GM15510 (cell line): Measurements from ENCODE around the gene PPP1R2.

Experiments
- POLR2A ChIP-seq: IDR thresholded peaks from 3 replicates; pipeline ENCODE4 v1.6.1; 2011; ENCODE audit warnings: borderline replicate concordance; ENCODE audit not compliant: insufficient read length; ENCODE audit errors: extremely low read depth

Gene PPP1R2

DNA sequence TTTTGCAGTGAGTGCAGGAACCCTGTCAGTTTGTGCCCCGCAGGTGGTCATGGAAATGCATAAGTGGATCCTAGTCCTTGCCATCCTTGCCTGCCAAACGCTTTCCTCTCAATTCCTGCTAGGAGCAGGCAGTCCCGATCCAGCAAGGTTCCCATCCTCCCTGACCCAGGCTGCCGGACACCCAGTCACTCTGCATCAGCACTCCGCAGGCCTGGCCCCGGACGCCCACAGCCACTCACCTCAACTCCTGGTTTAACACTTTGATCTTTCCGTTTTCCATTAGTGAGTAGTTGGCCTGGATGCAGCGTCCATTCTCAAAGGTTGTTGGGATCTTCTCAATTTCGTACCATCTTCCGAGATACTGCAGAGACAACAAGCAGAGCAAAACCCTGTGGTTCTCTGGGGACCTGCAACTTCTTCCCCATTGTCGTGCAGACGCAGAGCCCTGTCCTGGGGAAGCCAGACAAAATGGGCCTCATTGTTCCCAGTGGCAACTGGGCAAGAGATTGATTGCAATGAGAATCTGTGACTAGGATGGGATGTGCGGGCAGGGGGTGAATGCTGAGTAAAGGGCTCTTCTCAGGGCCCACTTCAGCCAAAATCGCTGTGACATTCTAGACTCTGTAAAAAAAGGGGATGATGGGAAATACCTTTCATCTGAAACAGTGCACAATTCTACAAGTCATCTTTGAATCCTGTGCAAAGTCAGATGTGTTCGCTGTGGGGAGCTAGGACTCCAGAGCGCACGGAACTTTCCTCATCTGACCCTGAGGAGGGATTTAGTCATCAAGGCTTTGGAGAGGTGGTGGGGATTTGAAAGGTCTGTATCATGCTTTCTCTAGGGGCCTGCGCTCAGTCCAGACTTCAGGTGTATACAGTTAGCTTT is 30.7 kb upstream of the PPP1R2 start:
- TF ChIP-seq POLR2A = no peak

DNA sequence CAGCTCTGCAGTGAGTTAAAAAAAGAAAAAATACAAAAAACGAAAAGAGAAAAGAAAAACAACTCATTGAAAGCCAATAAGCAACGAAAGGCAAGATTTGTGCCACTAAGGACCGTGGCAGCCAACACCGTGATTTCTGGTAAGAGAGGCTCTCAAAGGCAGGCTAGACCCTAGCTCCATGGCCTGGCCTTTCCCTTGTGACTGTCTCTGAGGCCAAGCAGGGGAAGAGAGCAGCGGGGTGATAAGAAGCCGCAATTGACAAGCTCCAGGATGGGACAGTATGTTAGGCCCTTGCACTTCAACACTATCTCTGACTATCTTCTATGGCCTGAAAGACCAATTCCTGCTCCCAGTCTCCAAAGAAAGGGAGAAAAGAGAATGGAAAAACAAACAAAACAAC is 28.2 kb upstream of the PPP1R2 start:
- TF ChIP-seq POLR2A = no peak

DNA sequence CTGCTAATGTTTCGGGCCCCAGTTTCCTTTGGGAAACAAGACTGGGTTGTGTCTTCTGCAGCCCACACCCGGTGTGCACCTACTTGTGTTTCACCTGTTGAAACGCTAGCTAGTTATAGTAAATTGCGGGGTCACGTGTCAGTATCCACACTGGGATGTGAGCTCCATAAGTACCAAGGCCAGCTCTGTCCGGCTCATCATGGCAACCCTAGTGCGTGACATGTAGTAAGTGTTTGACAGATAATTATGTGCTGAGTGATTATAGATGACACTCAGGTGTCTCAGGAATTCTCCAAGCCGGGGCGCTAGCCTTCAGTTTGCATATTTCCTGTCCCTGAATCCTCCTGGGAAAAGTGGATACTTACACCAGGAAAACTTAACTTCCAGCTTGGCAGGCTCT is 27.8 kb upstream of the PPP1R2 start:
- no peak for TF ChIP-seq POLR2A

DNA sequence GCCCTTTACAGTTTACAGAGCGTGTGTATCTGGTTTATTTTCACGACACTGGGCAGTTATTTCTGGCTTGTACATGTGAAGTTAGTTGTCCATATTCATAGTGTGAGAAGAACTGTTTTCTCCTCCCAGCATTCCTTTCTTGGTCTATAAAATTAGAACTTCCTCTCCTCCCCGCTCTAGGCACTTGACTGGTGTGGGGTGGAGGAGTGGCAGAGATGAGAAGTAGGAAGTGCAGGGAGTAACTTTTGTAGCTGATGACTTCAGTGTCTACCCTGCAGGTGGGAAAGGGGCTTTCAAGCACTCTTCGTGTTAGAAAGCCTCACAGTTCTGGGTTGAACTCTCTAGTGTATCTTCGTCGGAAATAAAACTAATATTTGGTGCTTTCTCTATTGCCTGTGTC is 27.2 kb upstream of the PPP1R2 start:
- TF ChIP-seq POLR2A = no peak

DNA sequence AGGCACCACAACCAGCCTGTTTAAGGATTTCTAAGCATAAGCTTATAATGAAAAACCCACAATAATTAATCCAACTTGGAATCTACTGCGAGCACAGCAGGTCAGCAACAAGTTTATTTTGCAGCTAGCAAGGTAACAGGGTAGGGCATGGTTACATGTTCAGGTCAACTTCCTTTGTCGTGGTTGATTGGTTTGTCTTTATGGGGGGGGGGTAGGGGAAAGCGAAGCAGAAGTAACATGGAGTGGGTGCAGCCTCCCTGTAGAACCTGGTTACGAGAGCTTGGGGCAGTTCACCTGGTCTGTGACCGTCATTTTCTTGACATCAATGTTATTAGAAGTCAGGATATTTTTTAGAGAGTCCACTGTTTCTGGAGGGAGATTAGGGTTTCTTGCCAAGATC is 25.5 kb upstream of the PPP1R2 start:
- TF ChIP-seq POLR2A = no peak

- TF ChIP-seq POLR2A = no peak
These were observed 23.7 kb upstream of the PPP1R2 start for GRCh38 chr3:195566797-195567196.

- TF ChIP-seq POLR2A = no peak
These were observed 22.6 kb upstream of the PPP1R2 start for GRCh38 chr3:195565716-195566115.

GRCh38 chr3:195563317-195563716 is 20.2 kb upstream of the PPP1R2 start:
- no peak for TF ChIP-seq POLR2A

GRCh38 chr3:195559723-195560409 is 16.7 kb upstream of the PPP1R2 start:
- TF ChIP-seq POLR2A = no peak

GRCh38 chr3:195558602-195559001 is 15.5 kb upstream of the PPP1R2 start:
- no peak for TF ChIP-seq POLR2A

DNA sequence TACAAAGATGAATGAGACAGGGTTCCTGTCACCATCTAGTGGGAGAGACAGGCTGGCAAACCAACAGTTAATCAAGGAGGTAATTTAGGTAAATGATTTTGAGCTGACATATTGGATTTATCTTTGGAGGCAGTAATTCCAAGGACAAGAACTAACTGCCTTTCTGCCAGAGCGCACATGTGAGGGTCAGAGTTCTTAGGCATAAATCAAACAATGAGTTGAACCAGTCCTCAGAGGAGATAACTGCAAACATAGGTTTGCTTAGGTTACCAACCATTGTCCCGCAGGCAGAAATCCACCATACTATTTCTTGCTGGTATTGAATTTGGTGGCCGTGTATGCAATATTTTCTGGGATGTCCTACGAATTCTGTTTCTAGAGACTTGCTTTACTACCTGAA is 14.2 kb upstream of the PPP1R2 start:
- no peak for TF ChIP-seq POLR2A

GRCh38 chr3:195556390-195556789 is 13.3 kb upstream of the PPP1R2 start:
- TF ChIP-seq POLR2A = no peak

DNA sequence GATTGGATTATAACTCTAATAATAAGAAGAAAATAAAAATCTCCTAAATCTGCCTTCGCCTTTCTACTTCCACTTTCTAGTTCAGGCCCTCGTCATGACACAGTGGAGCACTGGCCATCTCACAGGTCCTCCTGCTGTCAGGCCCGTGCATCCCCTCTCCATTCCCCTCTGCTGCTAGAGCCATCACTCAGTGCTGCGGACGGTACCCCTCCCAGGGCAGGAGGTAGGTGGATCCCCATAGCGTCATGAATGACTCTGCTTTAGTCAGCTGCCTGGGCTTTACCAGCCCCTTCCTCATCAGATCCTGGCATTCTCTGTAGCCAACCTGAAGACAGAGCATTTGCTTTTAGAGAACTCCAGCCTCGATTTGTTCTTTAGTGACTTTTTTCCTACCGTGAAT is 12.0 kb upstream of the PPP1R2 start:
- TF ChIP-seq POLR2A = no peak

DNA sequence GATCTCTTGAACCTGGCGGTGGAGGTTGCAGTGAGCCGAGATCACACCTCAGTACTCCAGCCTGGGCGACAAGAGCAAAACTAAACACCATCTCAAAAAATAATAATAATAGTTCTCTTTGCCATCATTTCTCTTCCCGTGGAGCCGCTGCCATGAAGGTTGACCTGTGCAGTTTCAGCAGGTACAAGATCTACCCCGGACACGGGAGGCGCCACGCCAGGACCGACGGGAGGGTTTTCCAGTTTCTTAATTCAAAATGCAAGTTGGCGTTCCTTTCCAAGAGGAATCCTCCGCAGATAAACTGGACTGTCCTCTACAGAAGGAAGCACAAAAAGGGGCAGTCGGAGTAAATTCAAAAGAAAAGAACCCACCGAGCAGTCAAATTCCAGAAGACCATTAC is 11.3 kb upstream of the PPP1R2 start:
- TF ChIP-seq POLR2A = no peak

- TF ChIP-seq POLR2A = no peak
These were observed 10.1 kb upstream of the PPP1R2 start for GRCh38 chr3:195553268-195553667.
